CD14-positive monocyte (primary cell): ENCODE results near the gene CDKL2. TPM values are rescaled to one million over a fixed set of nuclear protein-coding genes. Genes with fewer than 3 reads are reported as not detected.
"Not testable (repeated sequence)": the region's sequence is repeated elsewhere in the genome, so short reads cannot be mapped to it uniquely, and the experiment has no call there.

Experiments
- DNase-seq, 3 donors: peaks; one replicate each; pipeline ENCODE4 v3.0.0-alpha.2; 2011 to 2022
- H2AFZ ChIP-seq: 2 replicates; pipeline ENCODE4 v1.6.0; 2012; ENCODE audit warnings: mild to moderate bottlenecking, low read depth, low read length, inconsistent platforms; ENCODE audit not compliant: insufficient read depth, poor library complexity, severe bottlenecking
- H3K27ac ChIP-seq, 2 donors: 1 replicate in 1 of 2; 2 replicates in 1 of 2; pipeline ENCODE4 v1.5.1; 2012 to 2013; ENCODE audit warnings: low read length in 2 of 2, control low read depth in 1 of 2, inconsistent platforms in 1 of 2, low read depth in 1 of 2, mild to moderate bottlenecking in 1 of 2
- H3K27me3 ChIP-seq, 2 donors: one replicate each; pipeline versions ENCODE4 v1.6.0 to v1.6.1; 2011 to 2013; ENCODE audit warnings: low read length in 2 of 2; ENCODE audit not compliant: control insufficient read depth in 2 of 2, insufficient read depth in 2 of 2
- H3K36me3 ChIP-seq, 2 donors: replicated peaks in 1 of 2; 1 replicate in 1 of 2; 2 replicates in 1 of 2; pipeline versions ENCODE4 v1.5.1 to v1.6.1; 2012 to 2013; ENCODE audit warnings: low read length in 2 of 2, control low read depth in 1 of 2, inconsistent platforms in 1 of 2, mild to moderate bottlenecking in 1 of 2; ENCODE audit not compliant: insufficient read depth in 2 of 2, control insufficient read depth in 1 of 2
- H3K4me1 ChIP-seq, 2 donors: 1 replicate in 1 of 2; 2 replicates in 1 of 2; pipeline versions ENCODE4 v1.5.1 to v1.6.1; 2012 to 2013; ENCODE audit warnings: low read length in 2 of 2, control low read depth in 1 of 2, inconsistent platforms in 1 of 2, mild to moderate bottlenecking in 1 of 2, moderate library complexity in 1 of 2; ENCODE audit not compliant: insufficient read depth in 2 of 2, control insufficient read depth in 1 of 2
- H3K4me2 ChIP-seq: replicated peaks from 2 replicates; pipeline ENCODE3; 2012; ENCODE audit warnings: low read length, moderate library complexity, mild to moderate bottlenecking; ENCODE audit not compliant: poor library complexity, severe bottlenecking; ENCODE audit errors: extremely low read depth
- H3K4me3 ChIP-seq, 3 experiments: fragments of 200-600 bp in 1 of 3; sonication (generic) in 1 of 3; replicated peaks in 1 of 3; 1 replicate in 2 of 3; 2 replicates in 1 of 3; pipeline ENCODE4 v1.5.1; 2011 to 2013; ENCODE audit warnings: low read length in 3 of 3, mild to moderate bottlenecking in 3 of 3, control low read depth in 2 of 3, low read depth in 2 of 3, inconsistent platforms in 1 of 3, moderate library complexity in 1 of 3
- H3K79me2 ChIP-seq: 2 replicates; pipeline ENCODE4 v1.6.0; 2012; ENCODE audit warnings: mild to moderate bottlenecking, control low read depth, inconsistent platforms, low read length, moderate library complexity; ENCODE audit not compliant: insufficient read depth
- H3K9ac ChIP-seq: 2 replicates; pipeline ENCODE4 v1.6.0; 2017; ENCODE audit warnings: low read length, mild to moderate bottlenecking; ENCODE audit not compliant: insufficient read depth, poor library complexity, severe bottlenecking
- H3K9me3 ChIP-seq, 2 donors: replicated peaks in 1 of 2; 1 replicate in 1 of 2; 2 replicates in 1 of 2; pipeline versions ENCODE4 v1.5.1 to v1.6.1; 2012 to 2013; ENCODE audit warnings: low read length in 2 of 2, control low read depth in 1 of 2; ENCODE audit not compliant: control insufficient read depth in 1 of 2, insufficient read depth in 1 of 2
- H4K20me1 ChIP-seq: 2 replicates; pipeline ENCODE4 v1.6.0; 2012; ENCODE audit warnings: mild to moderate bottlenecking, low read length, control low read depth, moderate library complexity; ENCODE audit not compliant: insufficient read depth
- H3K27ac Mint-ChIP-seq, 7 donors: one replicate each; pipeline ENCODE4 v1.8.0; 2020; ENCODE audit warnings: mild to moderate bottlenecking in 7 of 7, mixed read lengths in 7 of 7, moderate library complexity in 6 of 7, inconsistent platforms in 2 of 7
- H3K27me3 Mint-ChIP-seq, 3 donors: one replicate each; pipeline ENCODE4 v1.8.0; 2021 to 2022; ENCODE audit warnings: low read depth in 3 of 3, mild to moderate bottlenecking in 3 of 3, mixed read lengths in 3 of 3, moderate library complexity in 3 of 3, inconsistent platforms in 1 of 3
- H3K36me3 Mint-ChIP-seq, 2 donors: one replicate each; pipeline ENCODE4 v1.8.0; 2020; ENCODE audit warnings: mixed read lengths in 2 of 2, inconsistent platforms in 1 of 2, mild to moderate bottlenecking in 1 of 2
- H3K4me1 Mint-ChIP-seq: one replicate; pipeline ENCODE4 v1.8.0; 2020; ENCODE audit warnings: mild to moderate bottlenecking, mixed read lengths
- H3K4me3 Mint-ChIP-seq, 2 donors: one replicate each; pipeline ENCODE4 v1.8.0; 2020; ENCODE audit warnings: mild to moderate bottlenecking in 2 of 2, mixed read lengths in 2 of 2, moderate library complexity in 1 of 2
- H3K9me3 Mint-ChIP-seq, 7 donors: one replicate each; pipeline ENCODE4 v1.8.0; 2020 to 2022; ENCODE audit warnings: mixed read lengths in 7 of 7, mild to moderate bottlenecking in 6 of 7, moderate library complexity in 6 of 7, inconsistent platforms in 2 of 7
- WGBS: methylation state at CpG from one replicate; pipeline ENCODE4 v1.1.5; 2013; ENCODE audit warnings: missing lambda C conversion rate; ENCODE audit not compliant: insufficient coverage; 5-methylcytosine and 5-hydroxymethylcytosine counted together
- intact Hi-C, 2 donors: fragments of 100-400 bp; cut with micrococcal nuclease; formaldehyde crosslinking; loops; one replicate each; pipeline versions ENCODE4 v1.15.0 to v1.15.1; 2023
- polyA plus RNA-seq, 3 donors: library from polyadenylated mRNA; depleted of rRNA in 1 of 3; unstranded in 2 of 3; stranded (reverse) in 1 of 3; fragments of 300-500 nt in 2 of 3; fragments of >200 nt in 1 of 3; fragmentation: Illumina TruSeq in 2 of 3; gene quantifications; 1 replicate in 2 of 3; 2 replicates in 1 of 3; pipeline ENCODE4 v1.2.3, GENCODE V29; 2012 to 2021
- TF ChIP-seq, protein P1 (sequence below): fragments of 200-600 bp; IDR thresholded peaks from one replicate; pipeline ENCODE4 v1.8.0; 2022; ENCODE audit warnings: antibody characterized with exemption, mild to moderate bottlenecking

CDKL2 gene
- polyA plus RNA-seq, 3 donors, result not detected

DNA sequence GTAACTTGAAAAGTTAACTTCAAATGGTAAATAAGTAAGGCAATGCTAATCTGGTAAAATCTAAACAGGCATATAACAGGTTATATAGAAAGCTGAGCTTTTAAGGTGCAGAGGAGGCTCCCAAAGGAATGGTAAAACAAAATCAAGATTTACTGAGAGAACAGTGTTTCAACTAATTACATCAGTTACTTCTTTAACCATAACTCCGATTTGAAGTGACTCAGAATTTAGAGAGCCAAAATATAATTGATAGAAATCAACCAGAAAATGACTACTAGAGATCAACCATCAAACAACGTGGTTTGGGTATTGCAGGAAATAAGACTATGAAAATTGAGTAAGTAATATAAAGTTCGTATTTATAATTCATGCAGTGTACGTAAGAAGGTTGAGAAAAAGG is 36.0 kb upstream of the CDKL2 start:
- Mint-ChIP-seq H3K9me3 (no peaks in the 10 kb centered on the region), H3K36me3 (peaks cover 7 to 21% of the 10 kb centered on the region in 2 donors), H3K4me3 (no peak overlapping the region), H3K4me1 (peaks cover 41% of the 10 kb centered on the region), H3K27me3 (no peaks in the 10 kb centered on the region), H3K27ac (no peak overlapping the region)
- TF ChIP-seq, protein P1, sequence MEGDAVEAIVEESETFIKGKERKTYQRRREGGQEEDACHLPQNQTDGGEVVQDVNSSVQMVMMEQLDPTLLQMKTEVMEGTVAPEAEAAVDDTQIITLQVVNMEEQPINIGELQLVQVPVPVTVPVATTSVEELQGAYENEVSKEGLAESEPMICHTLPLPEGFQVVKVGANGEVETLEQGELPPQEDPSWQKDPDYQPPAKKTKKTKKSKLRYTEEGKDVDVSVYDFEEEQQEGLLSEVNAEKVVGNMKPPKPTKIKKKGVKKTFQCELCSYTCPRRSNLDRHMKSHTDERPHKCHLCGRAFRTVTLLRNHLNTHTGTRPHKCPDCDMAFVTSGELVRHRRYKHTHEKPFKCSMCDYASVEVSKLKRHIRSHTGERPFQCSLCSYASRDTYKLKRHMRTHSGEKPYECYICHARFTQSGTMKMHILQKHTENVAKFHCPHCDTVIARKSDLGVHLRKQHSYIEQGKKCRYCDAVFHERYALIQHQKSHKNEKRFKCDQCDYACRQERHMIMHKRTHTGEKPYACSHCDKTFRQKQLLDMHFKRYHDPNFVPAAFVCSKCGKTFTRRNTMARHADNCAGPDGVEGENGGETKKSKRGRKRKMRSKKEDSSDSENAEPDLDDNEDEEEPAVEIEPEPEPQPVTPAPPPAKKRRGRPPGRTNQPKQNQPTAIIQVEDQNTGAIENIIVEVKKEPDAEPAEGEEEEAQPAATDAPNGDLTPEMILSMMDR, result no peak
- Histone ChIP-seq H3K27ac (peak overlapping the region in 1 of 2 donors; percentile 35), H2AFZ (no peak overlapping the region), H3K79me2 (peaks cover 100% of the 10 kb centered on the region), H3K9me3 (no peaks in the 10 kb centered on the region), H4K20me1 (peaks cover 98% of the 10 kb centered on the region), H3K4me1 (peaks cover 5 to 23% of the 10 kb centered on the region in 2 donors), H3K4me2 (no peak overlapping the region), H3K9ac (no peak overlapping the region), H3K4me3 (no peak overlapping the region), H3K27me3 (no peaks in the 10 kb centered on the region), H3K36me3 (peaks cover 8% of the 10 kb centered on the region in 2 donors)
- intact Hi-C loops, result no loop called here
- WGBS, result no CpG with 5 or more reads among the region's 4 CpGs
- no peak for DNase-seq

DNA sequence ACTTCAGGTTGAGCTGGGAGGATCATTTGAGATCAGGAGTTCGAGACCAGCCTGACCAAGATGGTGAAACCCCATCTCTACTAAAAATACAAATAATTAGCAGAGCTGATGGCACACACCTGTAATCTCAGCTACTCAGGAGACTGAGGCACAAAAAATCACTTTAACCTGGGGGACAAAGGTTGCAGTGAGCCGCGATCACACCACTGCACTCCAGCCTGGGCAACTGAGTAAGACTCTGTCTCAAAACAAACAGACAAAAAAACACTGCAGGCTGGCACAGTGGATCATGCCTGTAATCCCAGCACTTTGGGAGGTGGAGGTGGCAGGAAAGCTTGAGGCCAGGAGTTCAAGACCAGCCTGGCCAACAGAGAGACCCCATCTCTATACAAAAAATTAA is 34.3 kb upstream of the CDKL2 start:
- peak overlapping the region in 3 of 7 donors; percentile 13 to 82 (median 51) for H3K27ac Mint-ChIP-seq

More for the DNA sequence above, 34.3 kb upstream of the CDKL2 start:
- DNase-seq, intact Hi-C loops, H3K9me3 ChIP-seq, H3K4me1 ChIP-seq, H3K9me3 Mint-ChIP-seq, H3K27ac ChIP-seq, H3K4me2 ChIP-seq, H3K9ac ChIP-seq, H3K27me3 Mint-ChIP-seq, H3K4me3 Mint-ChIP-seq, H3K4me3 ChIP-seq, H3K27me3 ChIP-seq, H2AFZ ChIP-seq: not testable (repeated sequence)
- H3K36me3 ChIP-seq, result peaks cover 19 to 25% of the 10 kb centered on the region in 2 donors
- H3K79me2 ChIP-seq, result peaks cover 99% of the 10 kb centered on the region
- H4K20me1 ChIP-seq, result peaks cover 100% of the 10 kb centered on the region
- Mint-ChIP-seq H3K36me3 (peaks cover 20 to 29% of the 10 kb centered on the region in 2 donors), H3K4me1 (peaks cover 31% of the 10 kb centered on the region)
- 88% methylated on average over 3 of the region's 3 CpGs for WGBS
